PC-3 (cell line): ENCODE results near the gene KL.

Experiments used
- CTCF ChIP-seq: fragments of 300-600 bp; sonication (generic); conservative IDR thresholded peaks from 2 replicates; pipeline ENCODE4 v1.5.1; 2017; ENCODE audit warnings: antibody characterized with exemption, low read depth, mild to moderate bottlenecking, low read length
- EZH2 ChIP-seq: fragments of 300-600 bp; sonication (generic); IDR thresholded peaks from one replicate; pipeline ENCODE4 v1.6.1; 2017; ENCODE audit warnings: antibody characterized with exemption, mild to moderate bottlenecking, low read length; ENCODE audit not compliant: unreplicated experiment
- EZH2phosphoT487 ChIP-seq: fragments of 300-600 bp; sonication (generic); IDR thresholded peaks from 2 replicates; pipeline ENCODE4 v1.6.1; 2018; ENCODE audit warnings: mild to moderate bottlenecking, antibody characterized with exemption, low read length, borderline replicate concordance

DNA sequence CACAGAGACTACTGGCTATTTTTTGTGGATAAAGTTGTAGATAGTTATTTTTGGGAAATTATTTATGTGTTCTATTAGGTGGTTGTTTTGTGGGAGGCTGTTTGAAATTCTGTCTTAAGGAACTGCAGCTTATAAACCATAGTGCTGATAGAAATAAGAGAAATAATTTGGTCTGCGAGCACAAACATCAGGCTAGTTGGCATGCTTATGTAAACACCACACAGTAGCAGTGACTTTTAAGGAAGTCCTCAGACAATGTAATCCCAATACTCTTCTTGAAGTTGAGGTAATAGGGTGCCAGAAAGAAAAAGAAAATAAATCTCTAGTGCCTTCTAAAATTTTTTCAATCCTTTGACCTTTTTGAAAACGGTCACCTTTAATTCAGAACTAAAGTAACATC, 23.9 kb downstream of the KL start:
- no peak for TF ChIP-seq CTCF
- no peak for TF ChIP-seq EZH2
- TF ChIP-seq EZH2phosphoT487: no peak
